Measurements from ENCODE around the gene TFF1.

TFF1 gene

DNA sequence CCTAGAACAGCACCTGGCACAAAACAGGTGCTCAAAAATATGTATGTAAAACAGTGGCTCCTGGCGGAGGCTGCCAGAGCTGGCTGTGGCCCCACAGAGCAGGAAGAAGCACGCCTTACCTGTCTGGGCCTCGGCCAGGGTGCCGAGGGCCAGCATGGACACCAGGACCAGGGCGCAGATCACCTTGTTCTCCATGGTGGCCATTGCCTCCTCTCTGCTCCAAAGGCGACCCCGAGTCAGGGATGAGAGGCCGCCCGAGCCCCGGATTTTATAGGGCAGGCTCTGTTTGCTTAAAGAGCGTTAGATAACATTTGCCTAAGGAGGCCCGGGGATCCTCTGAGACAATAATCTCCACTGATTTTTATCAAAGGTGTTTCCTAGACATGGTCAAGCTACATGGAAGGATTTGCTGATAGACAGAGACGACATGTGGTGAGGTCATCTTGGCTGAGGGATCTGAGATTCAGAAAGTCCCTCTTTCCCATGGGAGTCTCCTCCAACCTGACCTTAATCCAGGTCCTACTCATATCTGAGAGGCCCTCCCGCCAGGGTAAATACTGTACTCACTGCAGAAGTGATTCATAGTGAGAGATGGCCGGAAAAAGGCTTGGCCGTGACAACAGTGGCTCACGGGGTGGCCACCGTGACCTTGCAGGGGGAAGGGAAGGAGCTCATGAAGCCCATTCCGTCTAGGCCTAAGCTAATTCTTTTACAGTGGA lies at the start of gene TFF1:
TFF1 (minus strand) TSS at position 244 of the 719 bp plus-strand sequence; CDS start at position 204, 40 bp downstream.
- H3K79me2 ChIP-seq (ENCODE audit: insufficient read depth, low read depth), result no peaks in the 10 kb centered on the region
- H3K9ac ChIP-seq, result no peak within 1 kb of the TSS
- no peaks in the 10 kb centered on the region for H3K36me3 ChIP-seq (ENCODE audit: insufficient read depth)
- no peak within 1 kb of the TSS for H3K4me3 ChIP-seq (IDR thresholded peaks at IDR 0.05; ENCODE audit: insufficient read depth, low read depth, low read length)
- TF ChIP-seq, protein P1, sequence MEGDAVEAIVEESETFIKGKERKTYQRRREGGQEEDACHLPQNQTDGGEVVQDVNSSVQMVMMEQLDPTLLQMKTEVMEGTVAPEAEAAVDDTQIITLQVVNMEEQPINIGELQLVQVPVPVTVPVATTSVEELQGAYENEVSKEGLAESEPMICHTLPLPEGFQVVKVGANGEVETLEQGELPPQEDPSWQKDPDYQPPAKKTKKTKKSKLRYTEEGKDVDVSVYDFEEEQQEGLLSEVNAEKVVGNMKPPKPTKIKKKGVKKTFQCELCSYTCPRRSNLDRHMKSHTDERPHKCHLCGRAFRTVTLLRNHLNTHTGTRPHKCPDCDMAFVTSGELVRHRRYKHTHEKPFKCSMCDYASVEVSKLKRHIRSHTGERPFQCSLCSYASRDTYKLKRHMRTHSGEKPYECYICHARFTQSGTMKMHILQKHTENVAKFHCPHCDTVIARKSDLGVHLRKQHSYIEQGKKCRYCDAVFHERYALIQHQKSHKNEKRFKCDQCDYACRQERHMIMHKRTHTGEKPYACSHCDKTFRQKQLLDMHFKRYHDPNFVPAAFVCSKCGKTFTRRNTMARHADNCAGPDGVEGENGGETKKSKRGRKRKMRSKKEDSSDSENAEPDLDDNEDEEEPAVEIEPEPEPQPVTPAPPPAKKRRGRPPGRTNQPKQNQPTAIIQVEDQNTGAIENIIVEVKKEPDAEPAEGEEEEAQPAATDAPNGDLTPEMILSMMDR (conservative IDR thresholded peaks at IDR 0.05; ENCODE audit: low read depth, low read length), result no peak
- H3K27ac ChIP-seq, result no peak within 1 kb of the TSS
- no peaks in the 10 kb centered on the region for H4K20me1 ChIP-seq (ENCODE audit: insufficient read depth)
- H3K27me3 ChIP-seq (ENCODE audit: insufficient read depth, low read depth), result peaks cover 62% of the 10 kb centered on the region
- H2AFZ ChIP-seq (ENCODE audit: low read depth), result no peak within 1 kb of the TSS
- H3K4me2 ChIP-seq, result no peak within 1 kb of the TSS
- no peaks in the 10 kb centered on the region for H3K4me1 ChIP-seq (ENCODE audit: low read depth, poor library complexity, severe bottlenecking)

DNA sequence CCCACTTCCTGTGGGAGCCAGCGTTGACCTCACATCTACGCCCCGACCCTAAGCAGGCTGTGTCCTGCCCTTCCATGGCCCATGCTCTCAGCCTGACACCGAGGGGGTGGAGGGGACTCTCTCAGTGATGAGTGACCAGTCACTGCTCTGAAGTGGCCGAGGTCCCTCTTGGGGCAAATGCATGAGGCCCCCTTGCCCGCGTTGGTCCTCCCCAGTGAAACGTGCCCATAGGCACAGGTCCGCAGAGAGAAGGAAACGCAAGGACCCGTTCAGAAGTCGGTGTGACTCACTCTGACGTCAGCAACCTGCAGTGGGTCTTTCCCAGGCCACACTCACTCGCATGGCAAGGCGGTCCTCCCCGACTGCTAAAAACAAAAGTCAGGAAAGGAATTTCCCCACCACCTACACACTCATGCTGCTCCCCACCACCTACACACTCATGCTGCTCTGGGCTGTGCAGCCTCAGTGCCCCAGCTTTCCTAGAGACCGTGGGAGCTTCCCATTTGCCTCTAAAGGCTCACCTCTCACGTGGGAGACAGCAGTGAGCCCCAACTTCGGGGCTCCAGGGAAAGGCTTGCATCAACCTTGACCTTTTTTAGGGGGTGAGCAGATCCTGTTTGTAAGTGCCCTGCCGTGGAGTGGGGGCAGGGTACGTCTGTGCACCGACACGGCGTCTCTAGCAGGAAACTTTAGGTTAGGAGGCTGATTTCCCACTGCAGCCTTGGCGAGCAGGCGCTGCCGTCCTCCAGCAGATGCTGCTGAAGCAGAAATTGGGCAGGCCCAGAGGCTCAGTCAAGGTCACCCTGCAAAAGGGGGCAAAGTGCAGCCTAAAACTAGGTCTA lies 48.8 kb upstream of the TFF1 start:
- Histone ChIP-seq H3K9ac (no peak overlapping the region), H3K27me3 (ENCODE audit: insufficient read depth, low read depth) (peaks cover 40% of the 10 kb centered on the region; the same call in 1 of the 2 replicates), H3K4me2 (no peak overlapping the region)

DNA sequence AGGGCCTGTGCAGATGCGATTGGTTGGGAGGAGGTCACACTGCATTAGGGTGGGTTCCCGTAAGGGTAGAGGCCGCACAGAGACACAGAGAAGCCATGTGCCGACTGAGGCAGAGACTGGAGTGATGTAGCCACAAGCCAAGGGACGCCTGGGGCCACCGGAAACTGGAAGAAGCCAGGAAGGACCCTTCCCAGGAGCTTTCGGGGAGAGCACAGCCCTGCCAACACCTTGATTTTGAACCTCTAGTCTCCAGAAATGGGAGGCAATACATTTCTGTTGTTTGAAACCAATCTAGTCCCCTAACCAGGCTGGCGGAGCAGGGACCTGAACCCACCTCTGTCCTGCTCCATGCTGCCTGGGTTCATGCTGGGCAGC lies 48.2 kb upstream of the TFF1 start:
- TF ChIP-seq, protein P1 (conservative IDR thresholded peaks at IDR 0.05; ENCODE audit: low read depth, low read length), result no peak
- H2AFZ ChIP-seq (ENCODE audit: low read depth), result no peak overlapping the region
- peaks cover 40% of the 10 kb centered on the region; the same call in 1 of the 2 replicates for H3K27me3 ChIP-seq (ENCODE audit: insufficient read depth, low read depth)
- H3K36me3 ChIP-seq (ENCODE audit: insufficient read depth), result no peaks in the 10 kb centered on the region
- H3K9ac ChIP-seq, result no peak overlapping the region
- H3K4me3 ChIP-seq (IDR thresholded peaks at IDR 0.05; ENCODE audit: insufficient read depth, low read depth, low read length), result no peak overlapping the region
- H3K79me2 ChIP-seq (ENCODE audit: insufficient read depth, low read depth), result no peaks in the 10 kb centered on the region
- H3K27ac ChIP-seq, result no peak overlapping the region
- no peaks in the 10 kb centered on the region for H4K20me1 ChIP-seq (ENCODE audit: insufficient read depth)
- H3K4me2 ChIP-seq, result no peak overlapping the region
- no peaks in the 10 kb centered on the region for H3K4me1 ChIP-seq (ENCODE audit: low read depth, poor library complexity, severe bottlenecking)

More for the DNA sequence above, 48.8 kb upstream of the TFF1 start:
- Histone ChIP-seq H2AFZ (ENCODE audit: low read depth) (no peak overlapping the region), H3K79me2 (ENCODE audit: insufficient read depth, low read depth) (no peaks in the 10 kb centered on the region), H3K27ac (no peak overlapping the region), H3K4me1 (ENCODE audit: low read depth, poor library complexity, severe bottlenecking) (no peaks in the 10 kb centered on the region), H3K4me3 (IDR thresholded peaks at IDR 0.05; ENCODE audit: insufficient read depth, low read depth, low read length) (no peak overlapping the region), H3K36me3 (ENCODE audit: insufficient read depth) (no peaks in the 10 kb centered on the region), H4K20me1 (ENCODE audit: insufficient read depth) (no peaks in the 10 kb centered on the region)
- TF ChIP-seq, protein P1 (conservative IDR thresholded peaks at IDR 0.05; ENCODE audit: low read depth, low read length), result no peak

DNA sequence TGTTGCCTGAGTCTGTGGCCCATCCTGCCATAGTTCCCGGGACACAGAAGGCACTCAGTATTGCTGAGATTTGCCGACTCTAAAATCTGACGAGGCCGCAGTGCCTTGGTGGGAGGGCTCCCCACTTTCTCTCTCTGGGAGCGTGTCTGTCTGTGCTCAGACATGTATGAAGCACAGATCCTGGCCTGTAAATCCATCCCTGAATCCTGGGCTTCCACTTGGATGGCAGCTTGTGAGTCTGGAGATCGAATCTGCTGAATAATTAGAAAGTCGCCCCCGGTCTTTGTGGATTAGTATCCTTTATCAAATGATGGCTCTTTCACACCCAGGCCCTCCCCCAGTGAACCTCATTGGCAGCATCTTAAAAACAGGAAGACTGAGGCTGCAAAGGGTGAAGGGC lies 47.7 kb upstream of the TFF1 start:
- Histone ChIP-seq H3K27me3 (ENCODE audit: insufficient read depth, low read depth) (peaks cover 40% of the 10 kb centered on the region; the same call in 1 of the 2 replicates), H3K4me3 (IDR thresholded peaks at IDR 0.05; ENCODE audit: insufficient read depth, low read depth, low read length) (no peak overlapping the region), H3K79me2 (ENCODE audit: insufficient read depth, low read depth) (no peaks in the 10 kb centered on the region), H3K36me3 (ENCODE audit: insufficient read depth) (no peaks in the 10 kb centered on the region), H3K9ac (no peak overlapping the region), H4K20me1 (ENCODE audit: insufficient read depth) (no peaks in the 10 kb centered on the region), H3K27ac (no peak overlapping the region), H2AFZ (ENCODE audit: low read depth) (no peak overlapping the region), H3K4me1 (ENCODE audit: low read depth, poor library complexity, severe bottlenecking) (no peaks in the 10 kb centered on the region), H3K4me2 (no peak overlapping the region)
- TF ChIP-seq, protein P1 (conservative IDR thresholded peaks at IDR 0.05; ENCODE audit: low read depth, low read length), result no peak
